HG03103 (cell line): ENCODE data around the gene RBM47.
"Not testable (repeated sequence)": the region's sequence is repeated elsewhere in the genome, so short reads cannot be mapped to it uniquely, and the experiment has no call there.

Experiments used
- ATAC-seq: cut with Tn5 transposase; IDR thresholded peaks from one replicate; pipeline ENCODE4 v1.9.1; 2021; ENCODE audit warnings: low read depth; ENCODE audit not compliant: unreplicated experiment

Gene RBM47

GRCh38 chr4:40461062-40461461 is 168.6 kb downstream of the RBM47 start:
- no peak for ATAC-seq

DNA sequence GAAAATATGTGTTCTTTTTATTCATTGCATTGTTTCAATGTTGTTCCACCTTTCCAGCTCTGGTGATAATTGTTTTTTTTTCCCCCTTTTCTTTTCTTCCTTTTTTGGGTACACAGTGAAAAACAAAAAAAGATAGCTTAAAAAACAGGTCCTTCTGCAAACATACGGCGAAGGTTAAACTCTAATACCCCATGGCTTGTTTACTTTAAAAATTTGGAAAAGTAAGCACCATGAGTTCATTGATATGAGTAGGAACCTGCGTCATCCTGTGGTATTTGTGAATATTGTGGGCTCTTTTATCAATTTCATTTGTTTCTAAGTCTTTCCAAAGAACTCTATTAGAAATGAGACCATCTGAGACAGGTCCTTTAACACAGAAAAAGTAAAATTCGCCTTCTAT is 171.0 kb downstream of the RBM47 start:
- no peak for ATAC-seq

DNA sequence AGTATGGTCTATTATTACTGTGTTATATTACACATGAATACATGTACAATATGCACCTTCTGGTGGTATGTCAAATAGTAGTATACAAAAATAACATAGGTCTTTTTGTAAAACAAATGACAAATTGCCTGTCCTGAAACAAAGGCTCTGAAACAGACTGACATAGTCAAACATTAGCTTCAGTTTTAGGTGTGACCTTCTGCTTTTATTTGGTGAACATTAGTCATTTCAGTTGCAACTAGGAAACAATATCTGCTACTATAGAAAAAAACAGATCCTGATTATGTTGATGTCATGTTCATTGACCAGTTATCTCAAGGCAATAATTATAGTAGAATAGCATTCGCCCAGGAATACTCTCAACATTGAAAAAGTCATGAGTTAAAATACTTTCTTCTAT is 171.6 kb downstream of the RBM47 start:
- no peak for ATAC-seq

- ATAC-seq: no peak
Observed at GRCh38 chr4:40455340-40455902, 174.2 kb downstream of the RBM47 start.

- no peak for ATAC-seq
Observed at GRCh38 chr4:40454816-40455215, 174.8 kb downstream of the RBM47 start.

- ATAC-seq: no peak
Observed at GRCh38 chr4:40453912-40454311, 175.8 kb downstream of the RBM47 start.

DNA sequence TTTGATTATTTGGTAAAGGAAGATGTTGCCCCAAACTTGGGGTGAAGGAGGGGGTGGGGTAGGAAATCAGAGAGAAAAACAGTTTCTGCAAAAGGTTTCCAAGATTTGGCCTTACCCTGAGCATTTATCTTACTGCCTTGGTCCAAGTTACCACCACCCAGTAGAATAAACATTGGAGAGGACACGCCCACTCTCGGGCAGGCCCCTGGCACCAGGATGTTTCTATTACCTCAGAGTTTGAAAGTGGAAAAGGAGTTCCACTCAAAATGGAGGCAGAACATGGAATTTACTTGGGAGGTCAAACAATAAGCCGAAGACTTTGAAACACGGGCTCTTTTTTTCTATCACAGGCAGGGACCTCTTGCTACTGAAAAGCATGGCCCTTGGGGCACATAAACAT is 180.8 kb downstream of the RBM47 start:
- no peak for ATAC-seq

DNA sequence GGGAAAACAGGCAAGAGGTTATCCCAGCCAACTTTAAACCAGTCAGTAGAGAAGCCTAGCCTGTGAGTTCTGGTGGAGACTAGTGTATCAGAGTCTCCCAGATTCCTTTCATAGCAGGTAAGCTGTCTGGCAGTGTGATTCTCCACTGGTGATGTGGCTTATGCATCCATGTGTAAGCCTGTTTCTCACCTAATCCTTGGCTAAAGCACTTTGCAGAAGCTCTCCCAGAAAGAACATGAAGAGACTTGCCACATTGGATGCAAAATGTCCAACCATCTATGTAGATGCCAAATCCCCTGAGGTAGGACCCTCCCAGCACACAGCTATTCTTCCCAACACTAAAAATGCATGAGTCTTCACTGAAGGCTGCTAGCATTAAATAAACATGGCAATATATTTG is 182.8 kb downstream of the RBM47 start:
- no peak for ATAC-seq

GRCh38 chr4:40446261-40446750 is 183.4 kb downstream of the RBM47 start:
- ATAC-seq: not testable (repeated sequence)

- ATAC-seq: no peak
Observed at GRCh38 chr4:40445671-40446070, 184.0 kb downstream of the RBM47 start.

DNA sequence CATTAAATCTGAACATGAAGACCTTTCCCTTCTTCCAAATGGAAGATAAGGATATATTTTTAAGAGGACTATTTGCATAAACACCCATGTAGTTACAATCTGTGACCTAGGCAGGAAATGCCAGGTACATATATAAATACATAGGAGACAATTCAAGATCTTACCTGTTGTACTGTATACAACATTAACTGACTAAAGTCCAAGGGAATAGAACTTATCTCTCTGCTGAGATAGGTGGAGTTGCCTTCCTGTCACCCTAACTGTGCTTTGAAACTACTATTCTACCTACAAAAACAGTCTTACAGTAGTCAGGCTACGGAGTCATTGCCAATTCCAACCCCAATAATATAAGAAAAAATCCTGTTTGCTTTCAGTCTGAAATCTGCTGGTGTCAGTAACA is 188.2 kb downstream of the RBM47 start:
- no peak for ATAC-seq

GRCh38 chr4:40439519-40439918 is 190.1 kb downstream of the RBM47 start:
- ATAC-seq: no peak

DNA sequence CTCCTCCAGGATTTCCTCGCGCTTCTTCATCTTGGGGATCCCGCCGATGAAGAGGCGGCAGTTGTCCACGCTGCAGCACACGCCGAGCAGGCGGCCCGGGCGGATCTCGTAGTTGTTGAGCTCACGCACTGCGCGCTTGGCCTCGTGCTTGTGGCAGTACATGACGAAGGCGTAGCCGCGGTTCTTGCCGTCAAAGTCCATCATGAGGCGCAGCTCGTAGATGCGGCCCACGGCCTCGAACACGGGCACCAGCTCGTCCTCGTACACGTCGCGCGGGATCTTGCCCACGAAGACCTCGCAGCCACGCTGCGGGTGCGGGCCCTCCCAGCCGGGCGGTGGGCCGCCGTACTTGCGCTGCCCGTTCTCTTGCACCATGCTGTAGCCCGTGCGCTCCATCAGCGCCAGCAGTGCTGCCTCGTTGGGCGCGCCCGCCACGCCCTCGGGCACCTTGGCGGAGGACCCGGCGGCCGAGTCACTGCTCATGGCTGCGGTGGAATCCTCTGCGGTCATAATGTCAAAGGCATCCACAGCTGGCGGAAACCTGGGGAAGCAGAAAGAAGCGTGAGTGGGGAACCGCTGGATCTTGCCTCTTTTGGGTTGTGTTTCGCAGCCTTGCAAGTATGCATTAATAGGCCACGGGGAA is 191.2 kb downstream of the RBM47 start:
- no peak for ATAC-seq

DNA sequence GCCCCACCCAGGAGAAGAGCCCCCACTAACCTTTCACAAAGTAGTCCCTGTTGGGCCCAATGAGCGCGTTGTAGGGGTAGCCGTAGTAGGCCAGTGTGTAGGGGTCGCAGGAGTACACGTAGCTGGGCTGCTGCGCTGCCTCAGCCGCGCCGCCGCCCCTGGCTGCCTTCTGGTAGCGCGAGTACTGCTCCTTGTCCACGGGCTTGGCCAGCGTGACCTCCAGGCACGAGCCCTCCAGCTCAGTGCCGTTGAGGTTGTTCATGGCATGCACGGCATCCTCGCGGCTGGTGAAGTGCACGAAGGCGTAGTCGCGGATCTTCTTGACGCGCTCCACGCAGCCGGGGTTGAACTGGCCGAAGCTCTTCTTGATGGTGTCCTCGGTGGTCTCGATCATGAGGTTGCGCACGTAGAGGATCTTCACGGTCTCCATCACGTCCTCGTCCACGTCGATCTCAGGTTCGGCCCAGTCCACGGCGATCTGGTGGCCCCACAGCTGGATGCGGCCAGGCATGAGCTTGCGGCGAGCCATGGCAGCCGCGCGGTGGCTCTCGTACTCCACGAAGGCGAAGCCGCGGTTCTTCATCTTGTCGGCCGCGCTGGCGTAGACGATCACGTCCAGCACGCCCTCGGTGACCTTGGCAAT is 191.8 kb downstream of the RBM47 start:
- no peak for ATAC-seq

DNA sequence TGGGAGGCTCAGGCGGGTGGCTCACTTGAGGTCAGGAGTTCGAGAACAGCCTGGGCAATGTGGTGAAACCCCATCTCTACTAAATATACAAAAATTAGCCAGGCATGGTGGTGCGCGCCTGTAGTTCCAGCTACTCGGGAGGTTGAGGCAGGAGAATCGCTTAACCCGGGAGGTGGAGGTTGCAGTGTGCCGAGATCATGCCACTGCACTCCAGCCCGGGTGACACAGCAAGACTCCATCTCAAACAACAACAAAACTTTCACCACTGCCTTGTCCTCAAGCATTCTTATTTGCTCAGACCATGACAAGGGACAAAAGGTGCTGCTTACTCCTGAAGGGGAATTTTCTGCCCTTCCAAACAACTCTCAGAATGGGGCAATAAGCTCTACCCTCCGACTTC is 194.4 kb downstream of the RBM47 start:
- ATAC-seq: not testable (repeated sequence)

GRCh38 chr4:40434126-40434687 is 195.5 kb downstream of the RBM47 start:
- no peak for ATAC-seq

DNA sequence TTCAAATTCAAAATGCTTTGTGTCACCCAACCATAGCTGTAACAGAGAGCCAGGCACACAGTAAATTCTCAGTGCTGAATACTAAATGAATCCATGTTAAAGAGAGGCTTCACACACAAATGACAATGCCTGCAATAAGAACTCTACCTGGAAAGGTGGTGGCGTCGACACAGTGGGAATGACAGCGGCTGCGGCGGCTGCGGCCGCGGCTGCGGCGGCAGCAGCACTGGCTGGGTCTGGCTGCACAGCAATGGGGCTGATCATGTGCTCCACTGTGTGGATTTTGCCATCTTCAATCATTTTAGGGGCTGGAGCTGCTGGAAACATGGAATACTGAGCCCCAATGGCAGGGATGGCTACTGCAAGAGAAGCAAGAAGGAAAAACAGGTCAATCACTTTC is 197.2 kb downstream of the RBM47 start:
- ATAC-seq: no peak

DNA sequence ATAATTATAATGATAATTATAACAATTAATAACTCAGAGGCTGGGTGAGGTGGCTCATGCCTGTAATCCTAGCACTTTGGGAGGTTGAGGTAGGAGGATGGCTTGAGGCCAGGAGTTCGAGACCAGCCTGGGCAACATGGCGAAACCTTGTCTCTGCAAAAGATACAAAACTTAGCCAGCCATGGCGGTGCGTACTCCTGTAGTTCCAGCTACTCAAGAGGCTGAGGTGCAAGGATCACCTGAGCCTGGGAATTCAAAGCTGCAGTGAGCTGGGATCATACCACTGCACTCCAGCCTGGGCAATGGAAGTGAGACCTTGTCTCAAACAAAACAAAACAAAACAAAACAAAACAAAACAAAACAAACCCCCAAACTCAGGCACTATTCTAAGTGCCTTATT is 201.8 kb downstream of the RBM47 start:
- not testable (repeated sequence) for ATAC-seq

DNA sequence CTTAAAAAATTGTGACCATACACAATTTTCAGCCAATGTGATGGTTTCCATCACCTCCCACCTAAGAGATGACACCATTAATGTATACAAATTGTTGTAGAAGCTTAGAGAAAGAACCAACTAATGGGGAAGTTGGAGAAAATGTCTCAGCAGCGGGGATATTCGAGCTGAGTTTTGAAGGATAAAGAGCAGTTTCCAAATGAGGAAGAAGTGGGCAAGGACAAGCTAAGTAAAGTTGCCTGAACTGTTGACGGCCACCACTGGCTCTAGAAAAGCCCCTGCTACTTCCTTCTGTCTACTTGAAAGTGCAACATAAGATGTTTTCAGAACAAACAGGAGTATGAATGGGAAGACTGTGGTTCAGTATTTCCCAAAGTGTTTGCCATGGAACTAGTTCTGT is 202.5 kb downstream of the RBM47 start:
- ATAC-seq: no peak

DNA sequence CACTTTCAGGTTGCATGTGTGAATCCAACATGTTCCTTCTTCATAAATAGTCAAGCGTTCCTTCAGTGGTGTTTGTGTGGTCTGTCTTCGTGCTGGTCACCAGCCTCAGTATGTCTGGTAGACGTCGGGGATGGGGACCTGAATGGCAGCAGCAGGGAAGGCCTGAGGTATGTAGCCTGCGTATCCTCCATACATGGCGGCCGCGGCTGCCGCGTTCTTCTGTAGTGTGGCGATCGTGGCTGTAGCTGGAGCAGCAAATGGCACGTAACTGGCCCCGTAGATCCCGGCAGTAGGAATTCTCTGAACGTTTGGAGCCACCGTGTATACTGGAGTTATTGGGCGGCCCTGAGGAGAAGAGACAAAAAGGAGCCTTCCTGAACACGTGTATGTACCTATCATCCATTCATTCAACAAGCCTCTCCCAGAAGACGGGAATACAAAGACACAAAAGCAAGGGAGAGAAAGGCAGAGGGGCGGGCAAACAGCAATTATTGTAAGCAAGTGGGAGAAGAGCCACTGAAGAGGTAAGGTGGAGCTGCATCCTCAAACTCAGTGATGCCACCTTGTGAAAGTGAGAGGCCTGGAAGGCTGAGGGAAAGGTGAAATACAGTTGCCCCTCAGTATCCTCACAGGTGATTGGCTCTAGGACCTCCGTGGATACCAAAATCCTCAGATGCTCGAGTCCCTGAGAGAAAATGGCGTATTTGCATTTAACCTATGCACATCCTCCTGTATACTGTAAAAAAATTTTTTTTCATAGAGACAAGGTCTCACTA is 203.7 kb downstream of the RBM47 start:
- ATAC-seq: no peak

DNA sequence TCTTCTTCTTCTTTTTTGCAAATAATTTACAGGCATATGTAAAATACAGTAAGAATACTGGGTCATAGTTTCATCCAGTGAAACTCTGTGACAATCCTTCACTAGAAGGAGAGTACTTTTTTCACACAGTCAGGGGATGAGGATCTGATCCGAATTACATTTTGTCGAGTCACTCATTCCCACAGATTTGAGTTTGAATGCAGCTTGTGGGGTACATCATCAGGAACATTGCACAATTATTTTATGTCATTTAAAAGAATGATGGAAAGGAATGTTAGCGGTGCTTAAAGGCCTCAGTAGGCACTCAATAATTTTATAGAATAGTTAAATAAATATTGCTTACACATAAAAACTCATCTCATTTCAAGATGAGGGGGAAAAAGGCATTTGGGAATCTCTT is 205.9 kb downstream of the RBM47 start:
- ATAC-seq: no peak
